Measurements from ENCODE around the gene SYNPO2.

DNA sequence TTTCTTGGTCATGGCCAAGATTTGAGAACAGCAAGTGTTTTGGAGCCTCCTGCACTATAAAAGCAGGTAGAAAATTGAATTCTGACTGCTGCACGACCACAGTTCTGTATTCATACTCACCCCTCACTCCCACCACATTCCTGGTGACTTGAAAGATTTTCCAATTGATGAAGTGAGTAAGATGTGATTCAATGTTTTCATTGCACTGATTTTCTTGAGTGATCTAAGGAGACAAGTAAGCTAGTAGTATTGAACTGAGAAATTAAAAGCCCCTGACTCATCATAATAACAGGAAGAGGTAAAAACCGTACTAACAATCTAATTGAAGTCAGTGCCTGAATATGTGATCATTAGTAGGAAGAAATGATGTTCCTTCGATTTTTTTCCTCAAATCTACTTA lies 46.6 kb upstream of the SYNPO2 start:
- TF ChIP-seq, protein P1, sequence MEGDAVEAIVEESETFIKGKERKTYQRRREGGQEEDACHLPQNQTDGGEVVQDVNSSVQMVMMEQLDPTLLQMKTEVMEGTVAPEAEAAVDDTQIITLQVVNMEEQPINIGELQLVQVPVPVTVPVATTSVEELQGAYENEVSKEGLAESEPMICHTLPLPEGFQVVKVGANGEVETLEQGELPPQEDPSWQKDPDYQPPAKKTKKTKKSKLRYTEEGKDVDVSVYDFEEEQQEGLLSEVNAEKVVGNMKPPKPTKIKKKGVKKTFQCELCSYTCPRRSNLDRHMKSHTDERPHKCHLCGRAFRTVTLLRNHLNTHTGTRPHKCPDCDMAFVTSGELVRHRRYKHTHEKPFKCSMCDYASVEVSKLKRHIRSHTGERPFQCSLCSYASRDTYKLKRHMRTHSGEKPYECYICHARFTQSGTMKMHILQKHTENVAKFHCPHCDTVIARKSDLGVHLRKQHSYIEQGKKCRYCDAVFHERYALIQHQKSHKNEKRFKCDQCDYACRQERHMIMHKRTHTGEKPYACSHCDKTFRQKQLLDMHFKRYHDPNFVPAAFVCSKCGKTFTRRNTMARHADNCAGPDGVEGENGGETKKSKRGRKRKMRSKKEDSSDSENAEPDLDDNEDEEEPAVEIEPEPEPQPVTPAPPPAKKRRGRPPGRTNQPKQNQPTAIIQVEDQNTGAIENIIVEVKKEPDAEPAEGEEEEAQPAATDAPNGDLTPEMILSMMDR (conservative IDR thresholded peaks at IDR 0.05; ENCODE audit: low read length), result no peak
- TF ChIP-seq EZH2phosphoT487 (IDR thresholded peaks at IDR 0.05; ENCODE audit: borderline replicate concordance), result no peak

Measured in Loucy (cell line).